GM04504 (cell line): Measurements from ENCODE around the gene METTL24.
"Not testable (repeated sequence)": the region's sequence is repeated elsewhere in the genome, so short reads cannot be mapped to it uniquely, and the experiment has no call there.

Experiments
- DNase-seq: peaks from one replicate; pipeline ENCODE4 v3.0.0-alpha.2; 2012; ENCODE audit warnings: low read depth

The METTL24 gene

DNA sequence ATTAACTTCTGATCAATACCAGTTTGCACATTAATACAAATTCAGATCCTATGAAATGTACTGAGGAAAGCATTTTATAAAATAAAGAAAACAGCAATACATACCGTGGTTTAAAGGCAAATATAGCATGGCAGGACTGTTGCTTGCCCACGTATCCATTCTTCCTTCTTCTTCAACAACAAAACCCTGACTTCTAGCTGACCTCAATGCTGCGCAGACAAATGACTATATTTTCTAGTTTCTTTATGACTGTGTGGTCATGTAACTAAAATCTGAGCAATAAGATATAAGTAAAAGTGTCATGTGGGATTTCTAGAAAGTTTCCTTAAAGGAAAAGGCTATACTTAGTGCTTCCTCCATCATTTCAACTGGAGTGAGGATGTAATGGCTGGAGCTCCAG lies 92.9 kb downstream of the METTL24 start:
- no peak for DNase-seq

DNA sequence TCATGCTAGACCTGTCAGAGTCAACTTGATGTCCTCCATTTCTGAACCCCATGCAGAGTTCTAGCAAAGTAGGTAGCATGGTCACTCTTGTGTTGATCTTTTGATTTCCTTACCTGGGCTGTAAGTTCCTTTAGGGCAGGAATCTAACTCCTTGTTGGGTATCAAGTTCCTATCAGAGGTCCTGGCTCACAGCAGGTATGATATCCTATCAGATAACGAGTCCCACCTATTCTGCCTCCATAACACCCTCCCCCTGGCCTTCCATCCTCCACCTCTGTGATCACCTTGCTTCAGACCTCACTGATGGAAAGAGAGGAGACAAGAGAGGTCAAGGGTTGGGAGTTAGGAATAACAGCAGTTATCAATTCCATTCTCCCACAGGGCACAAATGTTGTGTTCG lies 101.8 kb downstream of the METTL24 start:
- DNase-seq: no peak

DNA sequence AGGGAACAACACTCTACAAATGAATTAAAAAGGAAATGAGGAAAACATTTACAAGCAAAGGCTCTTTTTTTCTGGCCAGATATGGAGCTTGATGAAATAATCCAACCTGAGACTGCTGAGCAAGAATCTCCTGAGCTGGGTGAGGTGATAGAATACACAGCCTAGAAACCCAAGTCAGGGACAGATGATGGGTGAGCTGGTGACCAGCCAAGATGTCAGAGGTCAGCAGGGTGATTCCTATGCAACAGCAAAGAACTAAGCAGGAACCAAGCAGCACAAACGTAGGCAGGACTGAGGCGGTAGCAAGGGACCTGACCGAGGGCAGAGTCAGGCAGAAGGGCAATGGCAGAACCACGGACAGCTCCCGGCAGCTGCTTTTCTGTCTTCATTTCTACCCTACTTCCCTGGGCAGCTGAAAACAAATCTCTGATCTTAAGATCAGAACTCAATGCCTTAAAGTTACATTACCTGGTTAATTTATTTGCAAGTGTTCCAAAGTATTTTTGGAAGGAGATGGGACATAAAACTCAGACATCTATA lies 102.9 kb downstream of the METTL24 start:
- DNase-seq: no peak

DNA sequence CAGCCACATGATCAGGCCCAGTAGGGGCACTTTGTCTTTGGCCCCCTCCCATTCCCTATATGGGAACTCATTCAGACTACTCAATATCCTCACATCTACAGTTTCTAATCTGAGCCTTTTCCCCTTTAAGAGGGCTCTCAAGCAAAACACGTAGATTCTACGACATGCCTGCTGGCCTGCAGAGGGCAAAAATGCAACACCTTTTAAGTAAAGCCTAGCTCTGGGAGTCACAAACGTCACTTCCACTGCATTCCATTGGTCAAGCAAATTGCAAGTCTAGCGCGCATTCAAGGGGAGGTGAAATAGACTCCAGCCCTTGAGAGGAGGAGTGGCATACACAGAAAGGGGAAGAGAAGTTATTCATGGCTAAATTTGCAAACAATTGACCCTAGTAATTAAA lies 107.3 kb downstream of the METTL24 start:
- DNase-seq: no peak

DNA sequence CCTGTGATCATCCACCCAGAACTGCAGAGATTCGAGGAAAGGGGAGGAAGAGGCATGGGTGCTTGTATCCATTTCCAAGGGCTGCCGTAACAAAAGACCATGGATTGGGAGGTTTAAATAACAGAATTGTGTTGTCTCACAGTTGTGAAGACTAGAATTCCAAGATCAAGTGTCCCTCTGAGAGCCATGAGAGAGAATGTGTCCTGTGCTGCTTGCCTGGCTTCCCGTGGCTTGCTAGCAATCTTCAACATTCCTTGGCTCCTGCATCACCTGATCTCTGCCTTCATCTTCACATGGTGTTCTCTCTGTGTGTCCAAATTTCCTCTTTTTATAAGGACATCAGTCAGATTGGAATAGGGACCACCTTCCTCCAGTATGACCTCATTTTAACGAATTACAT lies 108.1 kb downstream of the METTL24 start:
- DNase-seq: no peak

DNA sequence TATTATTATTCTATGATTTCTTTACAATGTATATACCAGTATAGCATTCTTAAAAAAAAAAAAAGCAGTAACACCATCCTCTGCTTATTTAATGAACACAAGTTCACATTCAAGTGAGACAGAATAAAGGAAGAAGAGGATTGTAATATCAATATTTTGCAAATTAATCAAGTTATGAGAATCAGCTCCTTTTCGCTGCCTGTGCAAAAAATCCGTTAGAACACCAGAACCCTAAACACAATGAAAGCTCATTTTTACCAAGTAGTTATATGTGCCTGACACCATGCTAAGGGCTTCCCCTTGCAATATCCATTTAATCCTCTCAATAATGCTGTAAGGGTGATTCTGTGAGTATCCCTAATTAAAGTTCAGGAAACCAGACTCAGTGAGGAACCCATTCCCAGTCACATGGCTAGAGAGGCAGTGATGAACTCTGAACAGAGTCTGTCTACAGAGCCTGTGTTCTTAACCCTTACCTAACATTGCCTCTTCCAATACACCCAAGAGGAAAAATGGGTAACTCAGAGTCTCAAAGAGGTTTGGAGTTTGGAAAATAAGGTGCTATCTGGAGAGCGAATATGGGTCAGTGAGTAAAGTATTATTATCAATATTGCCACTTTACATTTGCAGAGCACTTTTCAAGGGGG lies 111.1 kb downstream of the METTL24 start:
- DNase-seq: no peak

DNA sequence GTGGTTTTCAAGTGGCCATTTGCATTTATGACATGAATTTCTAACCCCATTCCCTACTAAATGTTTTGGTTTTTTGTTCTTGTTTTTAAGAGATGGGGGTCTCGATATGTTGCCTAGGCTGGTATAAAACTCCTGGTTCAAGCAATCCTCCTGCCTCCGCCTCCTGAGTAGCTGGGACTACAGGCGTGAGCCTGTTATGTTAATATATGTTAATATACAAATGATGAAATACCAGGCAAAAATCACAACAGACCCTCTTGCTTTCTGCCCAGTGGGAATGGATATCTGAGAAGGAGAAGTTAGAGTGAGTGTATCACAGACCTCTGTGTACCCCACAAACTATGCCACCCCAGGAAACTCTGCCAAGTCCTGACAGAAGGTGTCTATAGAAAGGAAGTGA lies 111.8 kb downstream of the METTL24 start:
- DNase-seq: no peak

DNA sequence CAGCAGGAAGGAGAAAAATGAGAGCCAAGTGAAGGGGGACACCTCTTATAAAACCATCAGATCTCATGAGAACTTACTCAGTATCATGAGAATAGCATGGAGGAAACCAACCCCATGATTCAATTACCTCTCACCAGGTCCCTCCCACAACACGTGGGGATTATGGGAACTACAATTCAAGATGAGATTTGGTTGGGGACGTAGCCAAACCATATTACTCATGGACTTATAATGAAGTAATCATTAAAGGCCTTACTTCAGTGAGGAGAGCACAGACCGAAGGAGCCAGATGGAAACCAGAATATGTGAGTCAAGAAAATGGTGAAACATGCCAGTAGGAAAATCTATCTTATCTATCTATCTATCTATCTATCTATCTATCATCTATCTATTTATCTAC lies 113.5 kb downstream of the METTL24 start:
- not testable (repeated sequence) for DNase-seq

DNA sequence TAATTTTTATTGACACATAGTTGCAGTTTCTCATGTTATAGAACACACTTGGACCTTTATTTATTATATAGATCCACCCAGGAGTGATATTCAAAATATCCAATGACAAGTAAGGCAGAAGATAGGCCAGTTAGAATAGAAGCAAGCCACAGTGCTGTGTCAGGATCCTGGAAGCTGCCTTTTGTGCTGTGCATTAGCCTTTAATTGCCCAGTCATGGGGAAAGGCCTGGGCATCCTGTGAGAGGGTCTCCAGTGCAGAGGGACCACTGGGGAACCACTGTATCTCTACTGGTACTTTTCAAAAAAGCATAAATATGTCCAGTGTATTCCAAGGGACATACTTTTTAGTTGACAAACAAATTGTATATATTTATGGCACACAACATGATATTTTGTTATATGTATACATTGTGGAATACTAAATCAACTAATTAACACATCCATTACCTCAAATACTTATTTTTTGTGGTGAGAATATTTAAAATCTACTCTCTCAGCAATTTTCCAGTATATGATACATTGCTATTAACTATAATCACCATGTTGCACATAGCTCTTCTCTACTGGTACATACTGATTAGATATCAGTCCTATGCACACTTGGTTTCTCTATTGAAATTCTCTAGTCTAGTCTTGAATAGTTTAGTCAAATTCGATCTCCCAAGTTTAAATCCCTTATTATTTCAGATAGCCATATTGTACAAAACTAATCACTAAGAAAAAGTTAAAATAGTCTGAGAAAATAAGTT lies 118.4 kb downstream of the METTL24 start:
- DNase-seq: no peak

DNA sequence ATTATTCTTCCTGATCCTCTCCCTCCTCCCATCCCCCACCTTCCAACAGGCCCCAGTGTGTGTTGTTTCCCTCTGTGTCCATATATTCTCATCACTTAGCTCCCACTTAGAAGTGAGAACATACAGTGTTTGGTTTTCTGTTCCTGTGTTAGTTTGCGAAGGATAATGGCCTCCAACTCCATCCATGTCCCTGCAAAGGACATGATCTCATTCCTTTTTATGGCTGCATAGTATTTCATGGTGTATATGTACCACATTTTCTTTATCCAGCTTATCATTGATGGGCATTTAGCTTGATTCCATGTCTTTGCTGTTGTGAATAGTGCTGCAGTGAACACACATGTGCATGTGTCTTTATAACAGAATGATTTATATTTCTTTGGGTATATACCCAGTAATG lies 122.1 kb downstream of the METTL24 start:
- DNase-seq: not testable (repeated sequence)

DNA sequence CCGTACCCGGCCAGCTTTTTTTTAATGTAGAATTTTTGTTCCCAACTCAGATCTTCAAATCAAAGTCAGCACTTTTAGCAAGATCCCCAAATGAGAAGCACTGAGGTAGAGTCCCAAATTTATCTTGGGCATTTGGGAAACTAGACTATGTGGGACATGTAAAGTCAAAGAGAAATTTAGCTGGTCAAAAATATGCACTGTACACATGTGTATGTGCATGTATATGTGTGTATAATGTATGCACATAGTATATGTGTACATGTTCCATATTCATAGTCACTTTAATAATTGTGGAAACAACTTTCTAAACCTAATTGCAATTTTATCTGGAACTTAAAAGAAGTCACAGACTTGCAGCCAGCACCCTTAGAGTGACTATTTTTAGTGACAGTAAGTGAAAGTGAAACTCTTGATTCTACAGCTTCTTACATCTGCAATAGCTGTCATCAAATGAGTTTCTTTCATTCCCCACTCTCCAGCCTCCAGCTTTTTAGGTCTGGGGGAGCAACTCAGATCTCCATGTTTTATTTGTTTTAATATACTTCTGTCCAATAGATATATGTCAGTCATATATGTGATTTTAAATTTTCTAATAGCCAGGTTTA lies 124.3 kb downstream of the METTL24 start:
- DNase-seq: no peak

DNA sequence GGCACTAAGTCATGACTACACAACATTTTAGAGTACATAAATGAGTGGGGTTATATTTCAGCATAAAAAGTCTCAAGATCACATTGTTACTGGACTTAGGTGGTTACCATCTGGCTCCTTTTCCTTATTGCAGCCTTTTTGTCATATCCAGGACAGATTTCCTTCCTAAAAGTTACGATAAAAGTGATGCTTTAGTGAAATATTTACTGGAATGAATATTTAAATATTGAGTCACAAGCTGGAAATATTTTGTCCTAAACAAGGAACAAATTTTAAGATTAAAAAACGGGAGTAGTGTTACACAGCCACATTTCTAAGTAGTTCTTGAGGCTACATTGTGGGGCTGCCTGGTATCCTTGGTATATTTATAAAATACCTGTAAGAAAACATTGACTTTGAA lies 125.7 kb downstream of the METTL24 start:
- DNase-seq: peak; percentile 32

DNA sequence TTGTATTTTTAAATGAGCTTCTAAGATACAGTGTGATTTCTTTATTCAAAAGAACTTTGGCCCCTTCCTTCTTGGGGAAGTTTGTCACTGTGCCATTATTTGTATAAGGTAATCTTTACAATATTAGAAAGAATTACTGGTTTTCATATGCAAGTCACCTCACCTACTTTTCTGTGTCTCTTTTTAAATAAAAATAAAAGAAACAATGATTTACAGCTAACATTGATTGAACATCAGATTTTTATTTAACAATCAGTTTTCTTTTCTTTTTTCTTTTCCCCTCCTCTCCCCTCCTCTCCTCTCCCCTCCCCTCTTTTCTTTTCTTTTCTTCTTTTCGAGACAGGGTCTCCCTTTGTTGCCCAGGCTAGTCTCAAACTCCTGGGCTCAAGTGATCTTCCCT lies 131.9 kb downstream of the METTL24 start:
- no peak for DNase-seq

DNA sequence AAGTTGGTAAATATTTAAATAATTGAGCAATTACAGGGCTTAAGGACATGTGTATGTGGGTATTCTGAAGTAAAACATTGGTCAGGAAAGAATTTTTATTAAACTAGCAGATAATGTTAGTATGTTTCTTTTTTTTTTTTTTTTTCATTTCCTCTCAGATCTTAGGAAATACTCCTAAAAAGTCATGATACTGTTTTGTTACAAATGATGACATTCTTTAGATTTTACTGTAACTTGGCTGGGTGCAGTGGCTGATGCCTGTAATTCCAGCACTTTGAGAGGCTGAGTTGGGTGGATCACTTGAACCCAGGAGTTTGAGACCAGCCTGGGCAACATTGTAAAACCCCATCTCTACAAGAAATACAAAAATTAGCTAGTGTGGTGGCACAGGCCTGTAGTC lies 136.4 kb downstream of the METTL24 start:
- DNase-seq: no peak

DNA sequence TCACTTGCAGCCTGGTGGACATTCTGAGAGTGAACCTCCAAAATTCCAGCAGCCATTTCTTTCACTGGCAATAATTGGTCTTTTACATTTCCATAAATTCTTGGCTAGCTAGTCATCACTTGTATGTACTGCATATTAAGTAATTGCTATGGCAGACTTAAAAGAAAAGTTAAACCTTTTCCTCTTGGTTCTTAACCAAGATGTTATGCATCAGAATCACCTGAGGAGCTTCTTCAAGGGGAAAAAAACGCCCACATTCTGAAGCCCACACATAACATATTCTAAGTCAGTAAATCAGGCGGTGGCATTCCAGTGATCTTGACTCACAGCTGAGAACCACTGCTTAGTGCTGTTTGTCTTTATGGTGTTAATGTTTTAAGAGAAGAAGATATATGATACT lies 140.9 kb downstream of the METTL24 start:
- no peak for DNase-seq

DNA sequence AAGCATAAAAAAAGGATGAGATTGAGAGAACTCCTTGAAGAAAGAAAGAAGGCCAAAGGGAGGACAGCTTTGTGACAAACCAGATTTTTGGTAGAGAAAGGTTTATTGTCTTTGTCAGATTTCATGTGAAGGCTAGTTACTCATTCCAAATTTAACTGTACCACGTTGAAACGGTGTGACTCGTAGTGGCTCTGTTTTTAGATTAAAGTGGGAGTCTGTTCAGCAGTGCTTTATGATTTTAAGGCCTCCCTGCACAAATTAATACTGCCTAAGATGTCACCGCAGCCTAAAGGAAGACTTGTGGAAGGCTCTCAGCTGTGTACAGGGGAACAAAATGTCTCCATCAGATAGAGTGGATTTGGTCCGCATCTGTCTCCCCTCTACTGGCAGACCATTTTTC lies 142.0 kb downstream of the METTL24 start:
- DNase-seq: no peak

DNA sequence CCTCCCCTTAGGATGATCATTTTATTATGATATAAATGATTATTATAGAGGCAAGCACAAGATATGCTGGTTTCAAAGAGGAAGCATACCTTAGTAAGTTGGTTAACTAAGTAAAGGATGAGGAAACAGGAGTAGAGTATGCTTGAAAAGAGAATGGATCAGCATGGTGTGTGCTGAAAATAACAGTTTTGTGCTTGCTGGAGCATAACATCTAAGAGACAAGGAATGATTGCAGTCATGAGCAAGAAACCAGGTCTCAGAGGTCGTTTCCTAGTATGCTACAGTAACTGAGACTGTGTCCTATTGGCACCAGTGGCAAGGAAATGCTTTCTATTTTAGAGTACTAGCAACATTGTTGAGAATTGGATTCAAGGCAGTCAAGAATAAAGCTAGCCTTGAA lies 143.8 kb downstream of the METTL24 start:
- no peak for DNase-seq

DNA sequence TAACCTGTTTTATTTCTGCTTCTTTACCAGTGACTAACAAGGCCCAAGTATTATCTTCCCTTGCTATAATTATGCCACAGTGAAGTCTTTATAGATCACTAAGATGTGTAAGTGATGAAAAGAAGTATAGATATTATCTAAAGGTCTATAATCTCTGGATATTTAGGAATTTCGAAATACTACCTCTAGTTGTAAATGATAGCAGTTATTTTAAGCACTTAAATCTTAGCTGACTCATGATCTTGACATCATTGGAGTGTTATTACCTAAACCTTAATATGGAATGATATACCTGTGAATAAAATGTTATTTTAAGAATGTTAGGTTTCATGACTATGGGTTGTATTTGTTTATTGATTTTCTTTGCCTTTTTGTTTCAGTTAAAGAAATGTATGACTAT lies 146.4 kb downstream of the METTL24 start:
- no peak for DNase-seq

DNA sequence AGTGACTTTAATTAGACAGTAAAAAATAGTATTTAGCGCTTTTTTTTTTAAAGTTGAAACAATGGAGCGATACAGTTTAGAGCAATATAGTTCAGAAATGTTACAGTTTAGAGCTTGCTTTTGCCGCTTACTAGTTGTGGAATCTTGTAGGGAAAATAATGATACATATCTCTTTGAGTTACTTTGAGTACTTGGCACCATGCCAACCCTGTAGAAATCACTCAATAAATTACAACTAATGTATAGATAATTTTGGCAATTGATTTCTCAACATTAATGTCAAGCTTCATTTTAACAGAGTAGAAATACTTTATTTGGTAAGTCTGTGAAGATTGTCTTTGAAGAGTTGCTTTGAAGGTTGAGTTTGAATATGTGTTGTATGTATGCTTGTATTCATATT lies 150.5 kb downstream of the METTL24 start:
- DNase-seq: no peak

DNA sequence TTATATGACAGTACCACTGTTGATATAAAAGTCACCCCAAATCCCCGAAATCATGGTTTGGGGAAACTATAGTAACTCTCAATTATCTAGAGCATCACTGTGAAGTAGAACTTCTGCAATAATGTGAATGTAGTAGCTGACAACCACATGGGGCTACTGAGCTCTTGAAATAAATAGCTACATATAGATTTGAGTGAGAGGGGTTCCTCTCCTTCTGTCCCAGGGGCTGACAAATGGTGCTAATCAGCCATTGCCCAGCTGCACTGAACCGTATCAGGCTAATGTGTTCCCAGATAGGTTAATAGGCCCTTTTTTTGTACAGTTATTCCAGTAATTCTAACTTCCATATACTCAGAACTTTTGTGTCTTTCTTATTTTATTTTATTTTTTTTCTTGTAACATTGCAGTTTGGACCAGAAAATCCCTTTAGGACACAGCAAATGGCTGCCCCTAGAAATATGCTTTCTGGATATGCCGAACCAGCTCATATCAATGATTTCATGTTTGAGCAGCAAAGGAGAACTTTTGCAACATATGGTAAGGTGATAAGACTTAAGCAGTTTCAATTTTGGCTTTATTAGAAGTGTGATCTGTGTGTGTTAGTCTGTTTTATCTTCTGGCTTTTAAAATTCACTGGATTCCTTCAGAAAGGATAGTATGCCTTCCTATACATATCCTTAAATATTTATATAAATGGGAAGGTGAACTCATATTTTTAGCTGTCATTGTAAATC lies 156.8 kb downstream of the METTL24 start:
- DNase-seq: no peak

DNA sequence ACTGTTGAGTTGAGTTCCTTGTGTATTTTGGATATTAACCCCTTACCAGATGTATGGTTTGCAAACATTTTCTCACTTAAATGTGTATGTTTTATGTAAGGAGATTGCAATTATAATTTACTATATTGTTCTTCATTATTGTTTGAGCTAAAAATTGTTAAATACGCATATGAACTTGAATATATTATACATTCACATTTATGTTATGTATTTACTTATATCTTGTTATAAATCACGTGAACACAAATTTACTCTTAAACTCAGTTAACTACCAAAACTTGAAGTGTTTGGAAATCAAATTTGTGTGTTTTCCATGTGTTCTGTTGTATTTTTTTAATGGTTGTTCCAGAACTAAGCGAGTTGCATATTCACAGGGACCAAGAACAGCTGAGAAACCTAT lies 159.6 kb downstream of the METTL24 start:
- no peak for DNase-seq

DNA sequence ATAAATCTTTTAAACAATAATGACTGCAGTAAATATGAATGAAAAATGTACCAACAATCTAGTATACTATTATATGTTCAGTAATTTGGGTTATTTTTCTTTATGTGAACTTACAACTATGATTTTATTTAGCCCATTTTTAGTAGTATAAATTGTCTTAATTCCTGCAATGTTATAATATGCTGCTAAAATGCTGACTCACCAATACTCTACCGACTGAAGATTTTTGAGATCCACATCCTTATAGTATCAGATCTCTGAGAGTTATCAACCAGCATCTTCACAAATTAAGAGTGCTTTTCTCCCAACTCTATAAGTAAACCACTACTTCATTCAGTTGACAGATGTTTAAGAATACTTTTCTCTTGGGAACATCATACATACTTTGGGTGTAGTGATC lies 161.3 kb downstream of the METTL24 start:
- no peak for DNase-seq

DNA sequence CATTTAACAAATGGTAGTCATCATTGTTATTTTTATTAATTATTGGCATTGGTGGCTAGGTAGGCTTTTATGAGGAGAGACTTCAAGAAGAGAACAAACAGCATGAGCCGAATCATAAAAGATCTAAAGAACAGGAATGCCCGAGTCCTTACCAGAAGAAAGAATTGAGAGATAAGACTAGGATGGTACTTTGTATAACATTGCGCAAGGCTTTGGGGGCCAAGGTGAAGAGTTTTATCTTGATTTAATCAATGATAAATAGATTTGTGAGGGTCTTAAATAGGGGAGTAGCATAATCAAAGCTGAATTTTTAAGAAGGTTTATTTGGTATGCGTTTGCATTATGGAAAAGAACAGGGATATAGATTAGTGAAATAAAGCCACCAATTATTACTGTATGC lies 162.5 kb downstream of the METTL24 start:
- no peak for DNase-seq
